CD14-positive monocyte (primary cell): ENCODE data around the gene PITPNM2. TPM values are rescaled to one million over a fixed set of nuclear protein-coding genes. Genes with fewer than 3 reads are reported as not detected.

Source experiments
- DNase-seq, 3 donors: peaks; one replicate each; pipeline ENCODE4 v3.0.0-alpha.2; 2011 to 2022
- H2AFZ ChIP-seq: 2 replicates; pipeline ENCODE4 v1.6.0; 2012; ENCODE audit warnings: mild to moderate bottlenecking, low read depth, low read length, inconsistent platforms; ENCODE audit not compliant: insufficient read depth, poor library complexity, severe bottlenecking
- H3K27ac ChIP-seq, 2 donors: 1 replicate in 1 of 2; 2 replicates in 1 of 2; pipeline ENCODE4 v1.5.1; 2012 to 2013; ENCODE audit warnings: low read length in 2 of 2, control low read depth in 1 of 2, inconsistent platforms in 1 of 2, low read depth in 1 of 2, mild to moderate bottlenecking in 1 of 2
- H3K27me3 ChIP-seq, 2 donors: one replicate each; pipeline versions ENCODE4 v1.6.0 to v1.6.1; 2011 to 2013; ENCODE audit warnings: low read length in 2 of 2; ENCODE audit not compliant: control insufficient read depth in 2 of 2, insufficient read depth in 2 of 2
- H3K36me3 ChIP-seq, 2 donors: replicated peaks in 1 of 2; 1 replicate in 1 of 2; 2 replicates in 1 of 2; pipeline versions ENCODE4 v1.5.1 to v1.6.1; 2012 to 2013; ENCODE audit warnings: low read length in 2 of 2, control low read depth in 1 of 2, inconsistent platforms in 1 of 2, mild to moderate bottlenecking in 1 of 2; ENCODE audit not compliant: insufficient read depth in 2 of 2, control insufficient read depth in 1 of 2
- H3K4me1 ChIP-seq, 2 donors: 1 replicate in 1 of 2; 2 replicates in 1 of 2; pipeline versions ENCODE4 v1.5.1 to v1.6.1; 2012 to 2013; ENCODE audit warnings: low read length in 2 of 2, control low read depth in 1 of 2, inconsistent platforms in 1 of 2, mild to moderate bottlenecking in 1 of 2, moderate library complexity in 1 of 2; ENCODE audit not compliant: insufficient read depth in 2 of 2, control insufficient read depth in 1 of 2
- H3K4me2 ChIP-seq: replicated peaks from 2 replicates; pipeline ENCODE3; 2012; ENCODE audit warnings: low read length, moderate library complexity, mild to moderate bottlenecking; ENCODE audit not compliant: poor library complexity, severe bottlenecking; ENCODE audit errors: extremely low read depth
- H3K4me3 ChIP-seq, 3 experiments: fragments of 200-600 bp in 1 of 3; sonication (generic) in 1 of 3; replicated peaks in 1 of 3; 1 replicate in 2 of 3; 2 replicates in 1 of 3; pipeline ENCODE4 v1.5.1; 2011 to 2013; ENCODE audit warnings: low read length in 3 of 3, mild to moderate bottlenecking in 3 of 3, control low read depth in 2 of 3, low read depth in 2 of 3, inconsistent platforms in 1 of 3, moderate library complexity in 1 of 3
- H3K79me2 ChIP-seq: 2 replicates; pipeline ENCODE4 v1.6.0; 2012; ENCODE audit warnings: mild to moderate bottlenecking, control low read depth, inconsistent platforms, low read length, moderate library complexity; ENCODE audit not compliant: insufficient read depth
- H3K9ac ChIP-seq: 2 replicates; pipeline ENCODE4 v1.6.0; 2017; ENCODE audit warnings: low read length, mild to moderate bottlenecking; ENCODE audit not compliant: insufficient read depth, poor library complexity, severe bottlenecking
- H3K9me3 ChIP-seq, 2 donors: replicated peaks in 1 of 2; 1 replicate in 1 of 2; 2 replicates in 1 of 2; pipeline versions ENCODE4 v1.5.1 to v1.6.1; 2012 to 2013; ENCODE audit warnings: low read length in 2 of 2, control low read depth in 1 of 2; ENCODE audit not compliant: control insufficient read depth in 1 of 2, insufficient read depth in 1 of 2
- H4K20me1 ChIP-seq: 2 replicates; pipeline ENCODE4 v1.6.0; 2012; ENCODE audit warnings: mild to moderate bottlenecking, low read length, control low read depth, moderate library complexity; ENCODE audit not compliant: insufficient read depth
- H3K27ac Mint-ChIP-seq, 7 donors: one replicate each; pipeline ENCODE4 v1.8.0; 2020; ENCODE audit warnings: mild to moderate bottlenecking in 7 of 7, mixed read lengths in 7 of 7, moderate library complexity in 6 of 7, inconsistent platforms in 2 of 7
- H3K27me3 Mint-ChIP-seq, 3 donors: one replicate each; pipeline ENCODE4 v1.8.0; 2021 to 2022; ENCODE audit warnings: low read depth in 3 of 3, mild to moderate bottlenecking in 3 of 3, mixed read lengths in 3 of 3, moderate library complexity in 3 of 3, inconsistent platforms in 1 of 3
- H3K36me3 Mint-ChIP-seq, 2 donors: one replicate each; pipeline ENCODE4 v1.8.0; 2020; ENCODE audit warnings: mixed read lengths in 2 of 2, inconsistent platforms in 1 of 2, mild to moderate bottlenecking in 1 of 2
- H3K4me1 Mint-ChIP-seq: one replicate; pipeline ENCODE4 v1.8.0; 2020; ENCODE audit warnings: mild to moderate bottlenecking, mixed read lengths
- H3K4me3 Mint-ChIP-seq, 2 donors: one replicate each; pipeline ENCODE4 v1.8.0; 2020; ENCODE audit warnings: mild to moderate bottlenecking in 2 of 2, mixed read lengths in 2 of 2, moderate library complexity in 1 of 2
- H3K9me3 Mint-ChIP-seq, 7 donors: one replicate each; pipeline ENCODE4 v1.8.0; 2020 to 2022; ENCODE audit warnings: mixed read lengths in 7 of 7, mild to moderate bottlenecking in 6 of 7, moderate library complexity in 6 of 7, inconsistent platforms in 2 of 7
- WGBS: methylation state at CpG from one replicate; pipeline ENCODE4 v1.1.5; 2013; ENCODE audit warnings: missing lambda C conversion rate; ENCODE audit not compliant: insufficient coverage; 5-methylcytosine and 5-hydroxymethylcytosine counted together
- intact Hi-C, 2 donors: fragments of 100-400 bp; cut with micrococcal nuclease; formaldehyde crosslinking; loops; one replicate each; pipeline versions ENCODE4 v1.15.0 to v1.15.1; 2023
- polyA plus RNA-seq, 3 donors: library from polyadenylated mRNA; depleted of rRNA in 1 of 3; unstranded in 2 of 3; stranded (reverse) in 1 of 3; fragments of 300-500 nt in 2 of 3; fragments of >200 nt in 1 of 3; fragmentation: Illumina TruSeq in 2 of 3; gene quantifications; 1 replicate in 2 of 3; 2 replicates in 1 of 3; pipeline ENCODE4 v1.2.3, GENCODE V29; 2012 to 2021
- TF ChIP-seq, protein P1 (sequence below): fragments of 200-600 bp; IDR thresholded peaks from one replicate; pipeline ENCODE4 v1.8.0; 2022; ENCODE audit warnings: antibody characterized with exemption, mild to moderate bottlenecking

Gene PITPNM2
- polyA plus RNA-seq, 3 donors = 0.08 to 0.67 TPM; not detected in 1

DNA sequence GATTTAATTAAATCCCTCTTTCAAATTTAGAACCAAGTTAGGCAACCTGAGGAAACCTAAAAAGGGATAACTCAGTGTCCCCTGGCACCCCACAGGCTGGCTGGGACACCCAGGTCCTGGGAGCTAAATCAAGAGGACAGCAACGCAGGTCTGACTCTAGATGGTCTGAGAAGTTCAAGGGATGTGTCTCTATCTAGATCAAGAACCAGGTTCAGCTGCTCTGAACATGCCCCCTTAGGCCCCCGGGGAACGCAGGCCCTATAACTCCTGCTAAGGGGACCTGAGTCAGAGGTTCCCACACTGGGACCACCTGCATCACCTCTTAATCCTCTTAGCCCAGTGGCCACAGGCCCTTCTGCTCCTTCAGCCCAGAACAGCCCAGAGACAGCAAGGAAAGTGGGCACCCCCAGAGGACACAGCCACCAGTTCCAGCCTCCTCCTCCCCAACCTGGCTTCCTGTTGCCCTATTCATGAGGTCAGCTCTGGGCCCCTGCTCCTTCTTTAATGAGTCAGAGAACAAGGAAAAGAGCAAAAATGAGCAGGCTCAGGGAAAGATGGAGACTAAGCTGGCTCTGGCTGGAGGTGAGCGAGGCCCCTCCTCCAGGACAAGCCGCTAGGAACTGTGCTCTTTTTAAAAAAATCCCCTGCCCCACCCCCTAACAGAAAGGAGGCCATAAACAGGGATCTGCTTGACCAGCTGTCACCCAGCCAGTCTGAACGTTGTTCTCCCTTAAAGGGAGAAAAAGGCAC, 10.8 kb downstream of the PITPNM2 start:
- peaks cover 17% of the 10 kb centered on the region for H3K4me1 Mint-ChIP-seq
- H3K27ac Mint-ChIP-seq = peak overlapping the region in 2 of 7 donors; percentile 3 to 32
- H3K9me3 Mint-ChIP-seq = no peaks in the 10 kb centered on the region
- H3K4me2 ChIP-seq = no peak overlapping the region
- no peak overlapping the region for H3K9ac ChIP-seq
- TF ChIP-seq, protein P1, sequence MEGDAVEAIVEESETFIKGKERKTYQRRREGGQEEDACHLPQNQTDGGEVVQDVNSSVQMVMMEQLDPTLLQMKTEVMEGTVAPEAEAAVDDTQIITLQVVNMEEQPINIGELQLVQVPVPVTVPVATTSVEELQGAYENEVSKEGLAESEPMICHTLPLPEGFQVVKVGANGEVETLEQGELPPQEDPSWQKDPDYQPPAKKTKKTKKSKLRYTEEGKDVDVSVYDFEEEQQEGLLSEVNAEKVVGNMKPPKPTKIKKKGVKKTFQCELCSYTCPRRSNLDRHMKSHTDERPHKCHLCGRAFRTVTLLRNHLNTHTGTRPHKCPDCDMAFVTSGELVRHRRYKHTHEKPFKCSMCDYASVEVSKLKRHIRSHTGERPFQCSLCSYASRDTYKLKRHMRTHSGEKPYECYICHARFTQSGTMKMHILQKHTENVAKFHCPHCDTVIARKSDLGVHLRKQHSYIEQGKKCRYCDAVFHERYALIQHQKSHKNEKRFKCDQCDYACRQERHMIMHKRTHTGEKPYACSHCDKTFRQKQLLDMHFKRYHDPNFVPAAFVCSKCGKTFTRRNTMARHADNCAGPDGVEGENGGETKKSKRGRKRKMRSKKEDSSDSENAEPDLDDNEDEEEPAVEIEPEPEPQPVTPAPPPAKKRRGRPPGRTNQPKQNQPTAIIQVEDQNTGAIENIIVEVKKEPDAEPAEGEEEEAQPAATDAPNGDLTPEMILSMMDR = no peak
- H3K27ac ChIP-seq = no peak overlapping the region
- intact Hi-C loops = loop anchor here in 1 of 2 donors (10.0 kb wide), 1 partner anchor 95 kb away; no protein-coding TSS in a partner anchor
- WGBS = 68% methylated on average over 4 of the region's 6 CpGs
- DNase-seq = no peak
- no peak overlapping the region for H2AFZ ChIP-seq
- H3K4me3 ChIP-seq = no peak overlapping the region
- no peaks in the 10 kb centered on the region for H3K9me3 ChIP-seq
- H3K4me3 Mint-ChIP-seq = no peak overlapping the region
- H3K36me3 ChIP-seq = no peaks in the 10 kb centered on the region
- peaks cover 0 to 2% of the 10 kb centered on the region in 2 donors for H3K36me3 Mint-ChIP-seq
- H4K20me1 ChIP-seq = no peaks in the 10 kb centered on the region
- H3K27me3 Mint-ChIP-seq = peaks cover 0 to 9% (median 3%) of the 10 kb centered on the region in 3 donors
- no peaks in the 10 kb centered on the region for H3K27me3 ChIP-seq
- no peaks in the 10 kb centered on the region for H3K79me2 ChIP-seq
- H3K4me1 ChIP-seq = peaks cover 8 to 10% of the 10 kb centered on the region in 2 donors

DNA sequence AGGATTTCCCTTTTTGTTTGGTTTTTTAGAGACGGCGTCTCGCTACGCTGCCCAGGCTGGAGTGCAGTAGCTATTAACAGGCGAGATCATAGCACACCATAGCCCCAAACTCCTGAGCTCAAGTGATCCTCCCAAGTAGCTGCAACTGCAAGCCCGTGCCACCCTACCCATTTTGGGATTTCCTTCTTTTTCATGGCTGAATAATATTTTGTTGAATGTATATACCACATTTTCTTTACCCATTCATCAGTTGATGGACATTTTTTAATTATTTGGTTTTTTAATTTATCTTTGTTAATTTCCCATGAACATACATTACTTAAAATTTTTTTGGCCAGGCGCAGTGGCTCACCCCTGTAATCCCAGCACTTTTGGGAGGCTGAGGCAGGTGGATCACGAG, 15.2 kb downstream of the PITPNM2 start:
- Mint-ChIP-seq H3K36me3 (peaks cover 0 to 2% of the 10 kb centered on the region in 2 donors), H3K4me1 (peaks cover 6% of the 10 kb centered on the region), H3K27ac (peak overlapping the region in 1 of 7 donors; percentile 14), H3K4me3 (no peak overlapping the region), H3K9me3 (no peaks in the 10 kb centered on the region), H3K27me3 (peaks cover 0 to 2% (median 0%) of the 10 kb centered on the region in 3 donors)
- H3K36me3 ChIP-seq = no peaks in the 10 kb centered on the region
- H3K4me2 ChIP-seq = no peak overlapping the region
- H3K4me3 ChIP-seq = no peak overlapping the region
- no peaks in the 10 kb centered on the region for H3K9me3 ChIP-seq
- no peak overlapping the region for H3K9ac ChIP-seq
- intact Hi-C loops = no loop called here
- H2AFZ ChIP-seq = no peak overlapping the region
- H3K4me1 ChIP-seq = peaks cover 0 to 5% of the 10 kb centered on the region in 2 donors
- no peaks in the 10 kb centered on the region for H3K27me3 ChIP-seq
- DNase-seq = no peak
- TF ChIP-seq, protein P1 = no peak
- H3K79me2 ChIP-seq = no peaks in the 10 kb centered on the region
- WGBS = 67% methylated on average over 3 of the region's 8 CpGs
- H4K20me1 ChIP-seq = no peaks in the 10 kb centered on the region
- no peak overlapping the region for H3K27ac ChIP-seq
